ENCODE measurements around the gene S1PR5. TPM values are rescaled to one million over a fixed set of nuclear protein-coding genes. Genes with fewer than 3 reads are reported as not detected.
A peak's percentile ranks its signal among the peaks of the same experiment; 100 is the strongest.

S1PR5 gene
- total and polyA plus RNA-seq, 12 donors, result 0.14 to 3.0 (median 0.55) TPM; not detected in 1

DNA sequence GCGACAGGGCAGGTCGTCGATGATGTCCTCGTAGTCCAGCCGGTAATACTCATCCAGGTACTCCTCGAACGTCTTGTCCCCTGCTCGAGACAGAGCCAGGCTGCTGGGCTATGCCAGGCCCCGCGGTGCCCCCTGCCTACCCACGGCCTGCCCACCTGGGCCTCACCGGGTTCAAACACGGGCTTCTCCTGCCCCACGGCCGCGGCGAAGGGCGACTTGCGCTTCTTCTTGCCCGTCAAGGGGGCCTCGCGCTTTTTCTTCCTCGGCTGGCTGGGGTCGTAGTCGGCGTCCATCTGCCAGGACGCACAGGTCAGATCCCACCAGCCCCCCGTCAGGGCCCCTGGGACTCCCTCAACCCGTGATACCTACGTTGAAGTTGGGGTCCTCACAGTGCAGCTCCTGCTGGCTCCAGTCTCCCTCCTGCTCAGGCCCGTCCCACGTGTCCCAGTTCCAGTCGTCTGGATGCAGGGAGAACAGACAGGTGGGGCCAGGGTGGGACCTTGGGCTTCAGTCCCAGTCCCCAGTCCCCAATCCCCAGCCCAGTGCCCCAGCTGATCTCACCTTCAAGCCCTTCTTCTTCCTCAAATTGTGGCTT lies 40.5 kb upstream of the S1PR5 start:
- peaks cover 0 to 82% of the 10 kb centered on the region in 2 donors for H3K36me3 ChIP-seq (replicated peaks in 1 of 2)
- H3K27ac ChIP-seq, result no peak overlapping the region
- no peaks in the 10 kb centered on the region for H3K4me1 ChIP-seq (replicated peaks in 1 of 2)
- no peaks in the 10 kb centered on the region for H3K9me3 ChIP-seq (replicated peaks in 1 of 3)
- WGBS, 4 donors, result 89 to 95% (median 92%) methylated on average over 27 to 33 of the region's 33 CpGs
- TF ChIP-seq, protein P1, sequence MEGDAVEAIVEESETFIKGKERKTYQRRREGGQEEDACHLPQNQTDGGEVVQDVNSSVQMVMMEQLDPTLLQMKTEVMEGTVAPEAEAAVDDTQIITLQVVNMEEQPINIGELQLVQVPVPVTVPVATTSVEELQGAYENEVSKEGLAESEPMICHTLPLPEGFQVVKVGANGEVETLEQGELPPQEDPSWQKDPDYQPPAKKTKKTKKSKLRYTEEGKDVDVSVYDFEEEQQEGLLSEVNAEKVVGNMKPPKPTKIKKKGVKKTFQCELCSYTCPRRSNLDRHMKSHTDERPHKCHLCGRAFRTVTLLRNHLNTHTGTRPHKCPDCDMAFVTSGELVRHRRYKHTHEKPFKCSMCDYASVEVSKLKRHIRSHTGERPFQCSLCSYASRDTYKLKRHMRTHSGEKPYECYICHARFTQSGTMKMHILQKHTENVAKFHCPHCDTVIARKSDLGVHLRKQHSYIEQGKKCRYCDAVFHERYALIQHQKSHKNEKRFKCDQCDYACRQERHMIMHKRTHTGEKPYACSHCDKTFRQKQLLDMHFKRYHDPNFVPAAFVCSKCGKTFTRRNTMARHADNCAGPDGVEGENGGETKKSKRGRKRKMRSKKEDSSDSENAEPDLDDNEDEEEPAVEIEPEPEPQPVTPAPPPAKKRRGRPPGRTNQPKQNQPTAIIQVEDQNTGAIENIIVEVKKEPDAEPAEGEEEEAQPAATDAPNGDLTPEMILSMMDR (IDR thresholded peaks at IDR 0.05), result no peak
- TF ChIP-seq POLR2A (IDR thresholded peaks at IDR 0.05), result no peak
- H3K27me3 ChIP-seq, result no peaks in the 10 kb centered on the region
- intact Hi-C loops (cut with DNase I), result no loop called here
- no peak for DNase-seq
- no peak overlapping the region for H3K4me3 ChIP-seq

DNA sequence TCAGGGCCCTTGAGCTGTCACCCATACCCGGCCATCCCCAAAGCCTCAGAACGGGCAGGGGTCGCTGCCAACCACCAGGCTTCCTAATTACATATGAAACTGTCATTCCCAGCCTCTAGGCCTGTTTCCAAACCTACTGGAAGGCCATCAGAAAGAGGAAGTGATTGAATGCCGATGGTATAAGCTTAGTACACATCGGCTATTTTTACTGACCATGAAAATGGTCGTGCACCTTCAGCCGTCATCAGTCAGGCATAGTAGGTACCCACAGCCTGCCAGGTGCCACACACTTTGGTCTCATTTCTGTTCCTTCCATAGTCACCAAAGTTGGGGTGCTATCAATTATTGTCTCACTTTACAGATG lies 38.3 kb upstream of the S1PR5 start:
- intact Hi-C loops (cut with DNase I), result no loop called here

DNA sequence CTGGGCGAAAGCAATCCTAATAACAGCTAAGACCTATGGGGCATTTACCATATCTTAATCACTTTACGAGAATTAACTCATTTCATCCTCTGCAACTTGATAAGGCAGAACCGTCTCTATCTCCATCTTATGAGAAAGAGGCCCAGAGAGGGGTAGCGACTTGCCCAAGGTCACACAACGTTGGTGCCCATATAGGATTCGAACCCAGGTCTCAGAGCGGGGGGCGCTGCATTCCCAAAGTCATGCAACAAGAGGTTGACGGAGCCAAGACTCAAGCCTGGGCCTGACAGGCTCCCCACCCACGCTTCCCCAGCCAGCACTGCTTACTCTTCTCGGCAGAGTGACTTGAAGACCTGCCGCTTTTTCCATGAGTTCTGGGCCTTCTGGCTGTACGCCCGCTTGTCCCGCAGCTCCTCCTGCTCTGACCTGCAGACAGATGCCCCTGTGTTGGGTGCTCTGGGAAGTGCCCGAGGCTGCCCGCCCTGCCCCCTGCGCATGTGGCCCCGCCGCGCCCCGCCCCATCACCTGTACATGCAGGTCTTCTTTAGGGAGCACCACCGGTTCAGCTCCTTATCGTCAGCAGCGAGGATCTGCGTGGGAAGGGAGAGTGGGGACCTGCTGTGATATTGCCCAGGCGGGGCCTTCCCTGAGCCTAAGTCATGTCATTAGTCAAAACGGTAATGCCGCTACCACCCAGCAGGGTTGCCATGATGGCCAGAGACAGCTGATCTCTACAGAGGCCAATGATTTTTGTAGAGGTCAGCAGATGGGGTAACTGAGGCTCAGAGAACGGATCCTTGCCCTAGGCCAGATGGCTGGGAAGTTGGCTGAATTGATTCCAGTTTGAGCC lies 37.7 kb upstream of the S1PR5 start:
- intact Hi-C loops (cut with DNase I), result no loop called here
- Histone ChIP-seq H3K4me3 (no peak overlapping the region), H3K27me3 (no peaks in the 10 kb centered on the region), H3K36me3 (replicated peaks in 1 of 2) (peaks cover 0 to 94% of the 10 kb centered on the region in 2 donors), H3K9me3 (replicated peaks in 1 of 3) (no peaks in the 10 kb centered on the region), H3K4me1 (replicated peaks in 1 of 2) (no peaks in the 10 kb centered on the region), H3K27ac (no peak overlapping the region)
- DNase-seq, result no peak
- no peak for TF ChIP-seq POLR2A (IDR thresholded peaks at IDR 0.05)
- TF ChIP-seq, protein P1 (IDR thresholded peaks at IDR 0.05), result peak in 2 of 6 experiments; percentile 13
- 82 to 87% (median 86%) methylated on average over 16 to 30 of the region's 30 CpGs for WGBS, 4 donors

More for the DNA sequence above, 38.3 kb upstream of the S1PR5 start:
- H3K27me3 ChIP-seq, result no peaks in the 10 kb centered on the region
- no peak for TF ChIP-seq POLR2A (IDR thresholded peaks at IDR 0.05)
- TF ChIP-seq, protein P1 (IDR thresholded peaks at IDR 0.05), result peak in 1 of 6 experiments; percentile 3
- 20 to 63% (median 57%) methylated on average over 2 to 7 of the region's 7 CpGs for WGBS, 4 donors
- H3K4me1 ChIP-seq (replicated peaks in 1 of 2), result no peaks in the 10 kb centered on the region
- H3K9me3 ChIP-seq (replicated peaks in 1 of 3), result no peaks in the 10 kb centered on the region
- no peak overlapping the region for H3K4me3 ChIP-seq
- peaks cover 0 to 94% of the 10 kb centered on the region in 2 donors for H3K36me3 ChIP-seq (replicated peaks in 1 of 2)
- no peak for DNase-seq
- peak overlapping the region in 1 of 5 donors; percentile 8 for H3K27ac ChIP-seq

DNA sequence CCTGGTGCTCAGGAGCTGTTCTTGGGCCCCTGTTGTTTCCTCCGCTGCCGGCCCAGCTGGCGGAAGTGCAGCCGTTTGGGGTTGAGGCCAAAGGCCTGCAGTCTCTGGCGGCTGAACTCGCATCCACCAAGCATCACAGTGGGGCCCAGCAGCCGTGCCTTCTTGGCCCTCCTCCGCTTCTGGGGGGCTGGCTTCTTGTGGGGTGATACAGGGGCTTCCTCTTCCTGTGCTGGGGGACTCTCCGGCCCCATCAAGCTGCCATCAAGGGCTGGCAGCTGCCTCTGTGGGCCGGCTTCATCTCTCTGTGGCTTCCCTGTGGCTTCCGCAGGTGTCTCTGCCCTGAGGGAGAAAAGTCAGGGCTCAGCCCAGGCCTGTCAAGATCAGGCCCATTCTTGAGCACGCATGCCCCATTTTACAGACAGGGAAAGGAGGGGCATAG lies 36.7 kb upstream of the S1PR5 start:
- WGBS, 4 donors, result 56 to 78% (median 70%) methylated on average over 1 to 12 of the region's 12 CpGs
- peak overlapping the region in 1 of 5 donors; percentile 6 for H3K27ac ChIP-seq
- TF ChIP-seq POLR2A (IDR thresholded peaks at IDR 0.05), result no peak
- TF ChIP-seq, protein P1 (IDR thresholded peaks at IDR 0.05), result no peak
- H3K27me3 ChIP-seq, result no peaks in the 10 kb centered on the region
- H3K4me1 ChIP-seq (replicated peaks in 1 of 2), result no peaks in the 10 kb centered on the region
- intact Hi-C loops (cut with DNase I), result no loop called here
- no peak for DNase-seq
- no peaks in the 10 kb centered on the region for H3K9me3 ChIP-seq (replicated peaks in 1 of 3)
- H3K4me3 ChIP-seq, result no peak overlapping the region
- peaks cover 0 to 94% of the 10 kb centered on the region in 2 donors for H3K36me3 ChIP-seq (replicated peaks in 1 of 2)
